AG04450 (cell line): ENCODE data around the gene UBR7. TPM values are rescaled to one million over a fixed set of nuclear protein-coding genes. Genes with fewer than 3 reads are reported as not detected.
A peak's percentile ranks its signal among the peaks of the same experiment; 100 is the strongest.
"Not testable (repeated sequence)": the region's sequence is repeated elsewhere in the genome, so short reads cannot be mapped to it uniquely, and the experiment has no call there.

Source experiments
- CTCF ChIA-PET: fragments of 300-600, 350-600 bp; formaldehyde crosslinking; extraction: SDS; loops from one replicate; lab custom pipeline; 2022; ENCODE audit warnings: antibody characterized with exemption, inconsistent platforms; lab: Charles Lee
- POLR2A ChIA-PET: fragments of 350-600 bp; formaldehyde crosslinking; extraction: SDS; loops from one replicate; lab custom pipeline; 2021; ENCODE audit warnings: antibody characterized with exemption, inconsistent platforms; lab: Yijun Ruan, JAX
- DNase-seq: peaks from one replicate; pipeline ENCODE4 v3.0.0-alpha.2; 2011; ENCODE audit warnings: low read depth, low spot score
- H3K27ac ChIP-seq: one replicate; pipeline ENCODE4 v1.5.1; 2012; ENCODE audit warnings: low read depth, low read length, control low read depth
- H3K27me3 ChIP-seq: one replicate; pipeline ENCODE4 v1.6.0; 2012; ENCODE audit warnings: low read length; ENCODE audit not compliant: control insufficient read depth, insufficient read depth
- H3K4me3 ChIP-seq: 2 replicates; pipeline ENCODE4 v1.5.1; 2011; ENCODE audit warnings: mild to moderate bottlenecking, low read depth, low read length, control low read depth
- H3K9me3 ChIP-seq: 2 replicates; pipeline ENCODE4 v1.5.1; 2012; ENCODE audit warnings: low read length; ENCODE audit not compliant: control insufficient read depth, insufficient read depth
- polyA minus RNA-seq: library from RNA; depleted of rRNA, polyadenylated mRNA; stranded (reverse); fragments of >200 nt; gene quantifications from 2 replicates; pipeline ENCODE4 v1.2.3, GENCODE V29; 2011; rRNA and poly(A)+ RNA removed
- polyA plus RNA-seq: library from polyadenylated mRNA; depleted of rRNA; stranded (reverse); fragments of >200 nt; gene quantifications from 2 replicates; pipeline ENCODE4 v1.2.3, GENCODE V29; 2011; rRNA removed
- TF ChIP-seq, protein P1 (sequence below): IDR thresholded peaks from 2 replicates; pipeline ENCODE4 v1.5.1; 2011; ENCODE audit warnings: low read depth, low read length, control low read depth, inconsistent platforms

UBR7 gene, protein sequence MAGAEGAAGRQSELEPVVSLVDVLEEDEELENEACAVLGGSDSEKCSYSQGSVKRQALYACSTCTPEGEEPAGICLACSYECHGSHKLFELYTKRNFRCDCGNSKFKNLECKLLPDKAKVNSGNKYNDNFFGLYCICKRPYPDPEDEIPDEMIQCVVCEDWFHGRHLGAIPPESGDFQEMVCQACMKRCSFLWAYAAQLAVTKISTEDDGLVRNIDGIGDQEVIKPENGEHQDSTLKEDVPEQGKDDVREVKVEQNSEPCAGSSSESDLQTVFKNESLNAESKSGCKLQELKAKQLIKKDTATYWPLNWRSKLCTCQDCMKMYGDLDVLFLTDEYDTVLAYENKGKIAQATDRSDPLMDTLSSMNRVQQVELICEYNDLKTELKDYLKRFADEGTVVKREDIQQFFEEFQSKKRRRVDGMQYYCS
- polyA plus RNA-seq = 25.4 and 30.7 TPM in 2 replicates
- polyA minus RNA-seq = 11.4 and 15.7 TPM in 2 replicates

DNA sequence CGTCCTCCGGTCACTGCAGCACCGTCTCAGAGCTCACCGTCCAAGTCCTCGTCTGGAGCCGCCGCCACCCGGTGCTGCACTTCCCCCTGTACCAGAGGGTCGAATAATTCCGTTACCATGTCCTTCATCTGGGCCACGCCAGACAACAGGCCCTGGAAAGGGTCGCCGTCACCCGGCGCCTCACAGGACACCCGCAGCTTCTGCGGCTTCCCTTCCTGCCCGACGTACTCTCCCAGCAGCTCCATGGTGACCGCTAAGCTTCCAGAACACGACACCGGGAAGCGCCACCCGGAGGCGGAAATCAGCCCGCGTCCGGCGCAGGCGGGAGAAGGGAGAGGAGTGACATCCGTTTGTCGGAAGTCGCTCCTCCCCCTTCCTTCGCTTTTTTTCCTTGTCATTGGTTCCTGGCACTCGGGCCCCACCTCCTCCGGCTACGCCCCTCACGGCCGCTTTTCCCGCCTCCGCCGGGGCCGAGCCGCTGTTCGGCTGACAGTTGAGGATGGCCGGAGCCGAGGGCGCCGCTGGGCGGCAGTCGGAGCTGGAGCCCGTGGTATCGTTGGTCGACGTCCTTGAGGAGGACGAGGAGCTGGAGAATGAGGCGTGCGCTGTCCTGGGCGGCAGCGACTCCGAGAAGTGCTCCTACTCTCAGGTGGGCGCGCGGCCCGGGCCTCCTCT lies at the start of gene UBR7, which contains the start of gene GON7:
UBR7 (plus strand) TSS at position 464 of the 675 bp plus-strand sequence; CDS start at position 500, 36 bp downstream.
GON7 (minus strand) TSS at position 273 of the 675 bp plus-strand sequence; CDS start at position 245, 28 bp downstream.
- Histone ChIP-seq H3K27ac (peak within 1 kb of the TSS; percentile 39), H3K9me3 (peaks cover 2% of the 10 kb centered on the region; the same call in 1 of the 2 replicates), H3K27me3 (no peaks in the 10 kb centered on the region), H3K4me3 (peak within 1 kb of the TSS; percentile 88)
- TF ChIP-seq, protein P1, sequence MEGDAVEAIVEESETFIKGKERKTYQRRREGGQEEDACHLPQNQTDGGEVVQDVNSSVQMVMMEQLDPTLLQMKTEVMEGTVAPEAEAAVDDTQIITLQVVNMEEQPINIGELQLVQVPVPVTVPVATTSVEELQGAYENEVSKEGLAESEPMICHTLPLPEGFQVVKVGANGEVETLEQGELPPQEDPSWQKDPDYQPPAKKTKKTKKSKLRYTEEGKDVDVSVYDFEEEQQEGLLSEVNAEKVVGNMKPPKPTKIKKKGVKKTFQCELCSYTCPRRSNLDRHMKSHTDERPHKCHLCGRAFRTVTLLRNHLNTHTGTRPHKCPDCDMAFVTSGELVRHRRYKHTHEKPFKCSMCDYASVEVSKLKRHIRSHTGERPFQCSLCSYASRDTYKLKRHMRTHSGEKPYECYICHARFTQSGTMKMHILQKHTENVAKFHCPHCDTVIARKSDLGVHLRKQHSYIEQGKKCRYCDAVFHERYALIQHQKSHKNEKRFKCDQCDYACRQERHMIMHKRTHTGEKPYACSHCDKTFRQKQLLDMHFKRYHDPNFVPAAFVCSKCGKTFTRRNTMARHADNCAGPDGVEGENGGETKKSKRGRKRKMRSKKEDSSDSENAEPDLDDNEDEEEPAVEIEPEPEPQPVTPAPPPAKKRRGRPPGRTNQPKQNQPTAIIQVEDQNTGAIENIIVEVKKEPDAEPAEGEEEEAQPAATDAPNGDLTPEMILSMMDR = peak; percentile 41
- CTCF ChIA-PET = interaction anchor here (0.6 to 3.6 kb wide), 32 partner anchors 9 to 642 kb away, joined by 3 to 19 read pairs (median 6); partner anchors contain the start of genes LYSET and MOAP1
- DNase-seq = peak; percentile 89
- POLR2A ChIA-PET = interaction anchor here (1.1 to 2.1 kb wide), 2 partner anchors 22 to 25 kb away, joined by 3 to 12 read pairs; partner anchors contain the start of genes LYSET and MOAP1

DNA sequence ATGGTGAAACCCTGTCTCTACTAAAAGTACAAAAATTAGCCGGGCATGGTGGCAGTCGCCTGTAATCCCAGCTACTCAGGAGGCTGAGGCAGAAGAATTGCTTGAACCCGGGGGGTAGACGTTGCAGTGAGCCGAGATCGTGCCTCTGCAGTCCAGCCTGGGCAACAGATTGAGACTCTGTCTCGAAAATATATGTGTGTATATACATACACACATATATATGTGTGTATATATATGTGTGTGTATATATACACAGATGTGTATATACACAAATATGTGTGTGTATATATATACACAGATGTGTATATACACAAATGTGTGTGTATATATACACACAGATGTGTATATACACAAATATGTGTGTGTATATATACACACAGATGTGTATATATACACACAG lies 48.7 kb upstream of the UBR7 start:
- CTCF ChIA-PET, POLR2A ChIA-PET, H3K4me3 ChIP-seq, H3K27me3 ChIP-seq, H3K27ac ChIP-seq, DNase-seq, H3K9me3 ChIP-seq: not testable (repeated sequence)

DNA sequence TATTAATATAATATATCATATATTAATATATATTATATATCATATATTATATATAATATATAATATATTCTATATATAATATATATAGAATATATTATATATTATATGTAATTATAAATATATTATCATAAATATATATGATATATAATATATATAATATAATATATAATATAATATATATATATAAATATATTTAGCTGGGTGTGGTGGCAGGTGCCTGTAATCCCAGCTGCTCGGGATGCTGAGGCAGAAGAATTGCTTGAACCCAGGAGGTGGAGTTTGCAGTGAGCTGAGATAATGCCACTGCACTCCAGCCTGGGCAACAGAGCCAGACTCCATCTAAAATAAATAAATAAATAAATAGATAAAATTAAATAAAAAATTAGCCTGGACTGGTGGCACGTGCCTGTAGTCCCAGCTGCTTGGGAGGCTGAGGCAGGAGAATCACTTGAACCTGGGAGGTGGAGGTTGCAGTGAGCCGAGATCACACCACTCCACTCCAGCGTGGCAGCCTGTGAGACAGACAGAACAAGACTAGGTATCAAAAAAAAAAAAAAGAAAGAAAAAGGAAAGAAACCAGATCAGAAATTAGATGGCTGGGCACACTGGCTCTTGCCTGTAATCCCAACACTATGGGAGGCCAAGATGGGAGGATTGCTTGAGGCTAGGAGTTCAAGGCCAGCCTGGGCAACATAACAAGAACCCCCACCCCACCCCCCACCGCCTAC lies 47.3 kb upstream of the UBR7 start:
- POLR2A ChIA-PET, H3K27ac ChIP-seq, H3K4me3 ChIP-seq, H3K9me3 ChIP-seq, DNase-seq, H3K27me3 ChIP-seq: not testable (repeated sequence)
- CTCF ChIA-PET = interaction anchor here (0.6 to 2.7 kb wide), 7 partner anchors 17 to 216 kb away, joined by 3 to 14 read pairs (median 8); no protein-coding TSS in a partner anchor

DNA sequence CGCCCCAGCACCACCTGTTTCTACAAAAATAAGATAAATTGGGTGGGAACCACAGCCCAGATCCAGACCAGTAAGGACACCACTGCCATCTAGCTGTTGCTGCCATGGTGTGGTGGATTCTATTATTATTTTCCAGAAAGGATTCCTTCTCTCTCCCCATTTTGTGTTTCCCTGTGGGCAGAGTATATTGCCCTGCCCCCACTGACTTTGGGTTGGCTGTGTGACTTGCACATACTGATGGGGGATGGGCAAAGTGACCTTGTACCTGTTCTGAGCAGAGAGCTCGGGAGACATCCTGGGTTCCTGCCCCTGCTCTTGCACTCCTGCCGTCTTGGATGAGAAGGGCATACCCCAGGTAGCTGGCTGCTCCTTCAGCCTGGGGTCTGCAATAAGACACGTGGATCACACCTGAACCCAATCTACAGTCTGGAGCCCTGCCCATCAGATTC lies 46.7 kb upstream of the UBR7 start:
- Histone ChIP-seq H3K4me3 (no peak overlapping the region), H3K9me3 (no peaks in the 10 kb centered on the region), H3K27ac (no peak overlapping the region), H3K27me3 (no peaks in the 10 kb centered on the region)
- no peak for DNase-seq
- ChIA-PET CTCF (interaction anchor here (0.6 to 2.7 kb wide), 11 partner anchors 9 to 217 kb away, joined by 3 to 14 read pairs (median 4); no protein-coding TSS in a partner anchor), POLR2A (no interaction called here)
- TF ChIP-seq, protein P1 = peak; percentile 51

DNA sequence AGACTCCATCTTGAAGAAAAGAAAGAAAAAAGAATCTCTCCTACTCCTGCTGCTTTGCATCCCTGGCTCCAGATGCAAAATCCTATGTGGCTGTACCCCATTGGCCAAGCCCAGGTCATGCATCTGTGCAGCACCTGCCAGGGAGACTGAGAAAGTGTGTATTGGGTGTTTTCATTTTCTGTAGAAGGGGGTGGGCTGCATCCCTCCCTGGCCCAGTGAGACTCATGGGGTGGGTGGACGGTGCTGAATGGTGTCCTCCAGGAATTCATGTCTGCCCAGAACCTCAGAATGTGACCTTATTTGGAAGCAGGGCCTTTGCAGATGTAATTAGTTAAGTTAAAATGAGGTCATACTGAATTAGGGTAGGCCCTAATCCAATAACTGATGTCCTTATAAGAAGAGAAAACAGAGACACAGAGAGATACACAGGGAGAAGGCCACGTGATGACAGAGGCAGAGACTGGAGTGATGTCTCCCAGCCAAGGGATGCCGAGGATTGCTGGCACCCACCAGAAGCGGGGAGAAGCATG lies 45.6 kb upstream of the UBR7 start:
- CTCF ChIA-PET = interaction anchor here (1.0 to 2.7 kb wide), 4 partner anchors 8 to 50 kb away, joined by 3 to 14 read pairs (median 3); no protein-coding TSS in a partner anchor
- no peaks in the 10 kb centered on the region for H3K9me3 ChIP-seq
- no peaks in the 10 kb centered on the region for H3K27me3 ChIP-seq
- H3K27ac ChIP-seq = no peak overlapping the region
- no peak overlapping the region for H3K4me3 ChIP-seq
- TF ChIP-seq, protein P1 = no peak
- POLR2A ChIA-PET = no interaction called here
- no peak for DNase-seq
